NCI-H2196 treated with DMSO at 0.1 percent for 48 hours (cell line): Measurements from ENCODE around the gene FAM53B.

Source experiments
- DNase-seq: peaks from one replicate; lab custom pipeline; 2025; ENCODE audit not compliant: unreplicated experiment; lab: John Stamatoyannopoulos, UW

Gene FAM53B

DNA sequence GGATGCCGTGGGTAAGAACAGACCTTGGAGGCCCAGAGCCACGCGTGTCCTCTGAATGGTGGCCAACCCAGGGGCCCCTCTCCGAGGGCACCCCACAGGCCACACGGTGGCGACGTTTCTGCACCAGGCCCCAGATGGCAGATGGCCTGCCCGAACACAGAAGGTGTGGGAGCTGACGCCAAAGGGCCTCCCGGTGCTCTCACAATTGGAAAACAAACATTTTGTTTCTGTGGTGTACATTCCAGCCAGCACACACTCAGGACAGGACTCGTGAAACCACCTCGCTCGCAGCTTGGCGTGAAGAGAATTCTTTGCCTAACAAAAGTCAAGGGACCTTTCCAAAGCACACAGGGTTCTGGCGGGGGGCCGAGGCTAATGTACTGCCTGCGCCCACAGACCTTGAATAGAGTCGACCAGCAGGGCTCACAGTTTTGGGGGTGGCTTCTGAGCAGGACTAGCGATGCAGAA, 112.1 kb downstream of the FAM53B start:
- DNase-seq: no peak

DNA sequence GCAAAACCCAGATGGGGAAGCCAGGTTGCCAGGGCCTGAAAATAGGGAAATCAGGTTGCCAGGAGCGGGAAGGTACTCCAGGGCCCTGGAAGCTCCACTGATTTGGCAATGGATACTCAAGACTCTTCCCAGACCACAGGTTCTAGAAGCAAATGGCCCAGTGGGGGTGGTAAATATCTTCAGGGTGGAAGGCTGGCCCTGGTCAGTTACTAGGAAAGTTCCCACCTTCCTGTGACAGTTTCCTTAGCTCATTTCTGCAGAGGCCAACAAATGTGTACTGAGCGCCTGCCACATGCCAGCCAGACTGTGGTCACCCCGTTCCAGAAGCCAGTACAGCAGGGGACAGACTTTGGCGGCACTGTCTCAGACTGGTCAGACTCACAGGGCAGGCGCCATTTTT, 113.6 kb downstream of the FAM53B start:
- DNase-seq: no peak

DNA sequence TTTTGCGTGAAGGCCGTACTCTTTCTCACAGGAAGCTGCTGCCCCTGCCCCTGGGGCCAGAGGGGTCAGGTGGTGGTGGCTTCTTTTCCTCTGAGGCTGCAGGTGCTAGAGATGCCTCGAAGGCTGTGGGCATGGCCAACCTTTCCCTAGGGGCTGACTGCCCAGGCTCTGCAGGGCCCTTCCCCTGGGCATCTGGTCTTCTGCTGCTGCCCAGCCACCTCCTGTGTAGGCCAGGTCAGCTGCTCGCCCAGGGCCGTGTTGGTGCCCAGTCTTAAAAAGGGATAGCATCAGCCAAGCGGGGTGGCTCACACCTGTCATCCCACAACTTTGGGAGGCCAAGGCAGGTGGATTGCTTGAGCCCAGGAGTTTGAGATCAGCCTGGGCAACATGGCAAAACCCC, 114.3 kb downstream of the FAM53B start:
- no peak for DNase-seq

DNA sequence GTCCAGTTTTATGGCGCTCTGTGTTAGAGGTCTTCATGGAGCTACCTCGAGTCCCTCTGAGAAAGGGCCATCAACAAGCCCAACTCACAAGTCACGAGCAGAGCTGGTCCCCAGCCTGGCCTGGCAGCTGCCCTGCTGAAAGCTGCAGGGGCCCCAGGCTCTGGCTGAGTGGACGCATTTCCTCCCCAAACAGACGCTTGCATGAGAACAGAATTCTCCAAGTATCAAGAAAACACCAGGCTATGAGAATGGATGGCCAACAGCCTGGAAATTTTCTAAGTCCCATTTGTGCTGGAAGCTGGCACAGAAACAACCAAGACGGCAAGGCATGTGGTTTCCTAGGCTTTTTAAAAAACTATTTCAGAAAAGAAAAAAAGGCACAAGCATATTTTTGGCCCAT, 114.8 kb downstream of the FAM53B start:
- DNase-seq: no peak

DNA sequence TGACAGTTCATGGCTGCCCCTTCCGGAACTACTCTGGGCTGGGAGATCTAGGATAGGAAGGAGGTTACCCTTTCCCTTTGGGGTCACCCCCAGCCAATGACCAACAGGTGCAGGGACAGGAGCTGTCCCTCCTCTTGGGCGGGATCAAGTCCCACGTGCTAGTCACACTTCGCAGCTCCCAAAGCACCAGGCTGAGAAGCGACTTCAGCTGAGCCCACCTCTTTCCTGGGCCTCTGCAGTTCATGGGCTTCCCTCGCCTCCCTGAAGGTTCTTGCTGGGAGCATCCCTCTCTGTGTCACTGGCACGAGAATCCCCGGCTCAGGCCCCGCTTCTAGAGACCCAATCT, 115.5 kb downstream of the FAM53B start:
- no peak for DNase-seq

DNA sequence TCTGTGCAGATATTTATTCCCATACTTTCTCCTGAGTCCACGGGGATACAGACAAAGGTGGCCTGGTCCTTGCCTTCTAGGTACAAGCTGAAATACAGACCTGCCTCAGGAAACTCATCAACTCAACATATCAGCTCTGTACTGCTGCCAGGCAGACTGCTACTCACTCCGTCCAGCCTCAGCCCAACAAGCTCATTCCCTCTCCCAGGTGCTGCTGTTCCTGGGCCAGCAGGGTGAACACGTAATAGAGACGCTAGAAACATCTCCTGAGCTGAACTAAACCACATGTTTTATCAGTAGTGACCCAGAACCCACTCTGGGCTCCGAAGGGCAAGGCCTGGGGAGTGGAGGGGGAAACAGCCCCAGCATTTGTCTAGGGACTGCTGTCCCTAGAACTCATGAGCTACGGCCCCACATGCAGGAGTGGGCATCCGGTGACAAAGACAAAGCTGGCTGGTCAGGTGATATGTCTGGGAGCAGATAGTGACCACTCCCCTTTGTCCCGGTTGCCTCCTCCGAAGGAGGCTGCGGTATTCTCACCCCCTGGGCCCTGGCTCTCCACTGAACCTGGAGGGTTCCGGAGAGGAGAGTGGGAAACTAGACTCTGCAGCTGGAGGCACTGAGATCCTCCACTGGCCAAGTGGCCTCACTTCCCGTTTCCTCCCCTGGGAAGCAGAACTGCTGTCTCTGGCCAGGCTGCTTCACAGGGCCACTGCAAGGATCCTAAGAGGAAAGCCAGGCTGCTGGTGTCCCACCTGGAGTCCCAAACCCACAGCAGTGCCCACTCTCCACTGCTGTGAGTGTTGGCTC, 116.1 kb downstream of the FAM53B start:
- no peak for DNase-seq

DNA sequence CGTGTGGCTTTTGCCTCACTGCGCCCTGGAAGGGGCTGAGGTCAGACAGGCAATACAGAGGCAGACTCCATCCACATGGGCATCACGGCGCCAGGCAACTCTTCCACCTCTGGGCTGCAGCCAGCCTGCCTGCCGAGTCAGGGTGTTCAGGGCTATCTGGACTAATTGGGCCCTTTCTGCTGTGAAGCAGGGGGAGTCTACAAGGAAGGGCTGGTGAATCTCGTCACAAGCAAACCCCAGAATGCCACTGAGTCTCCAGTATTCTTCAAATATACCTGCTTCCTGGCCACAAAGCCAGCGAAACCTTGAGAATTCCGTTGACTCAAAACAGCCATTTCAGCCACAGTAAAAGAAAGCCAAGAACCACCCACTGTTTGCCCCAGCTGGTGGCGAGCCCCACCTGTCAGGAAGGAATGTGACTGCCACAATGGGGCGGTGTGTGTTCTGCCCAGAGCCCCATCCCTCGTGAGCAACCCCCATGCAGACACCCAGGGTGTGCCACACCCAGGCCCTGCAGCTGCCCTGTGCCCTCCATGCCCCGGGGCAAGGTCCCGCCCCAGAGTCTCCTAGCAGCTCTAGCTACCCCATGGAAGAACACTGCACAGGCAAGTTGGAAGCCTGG, 117.3 kb downstream of the FAM53B start:
- DNase-seq: no peak

DNA sequence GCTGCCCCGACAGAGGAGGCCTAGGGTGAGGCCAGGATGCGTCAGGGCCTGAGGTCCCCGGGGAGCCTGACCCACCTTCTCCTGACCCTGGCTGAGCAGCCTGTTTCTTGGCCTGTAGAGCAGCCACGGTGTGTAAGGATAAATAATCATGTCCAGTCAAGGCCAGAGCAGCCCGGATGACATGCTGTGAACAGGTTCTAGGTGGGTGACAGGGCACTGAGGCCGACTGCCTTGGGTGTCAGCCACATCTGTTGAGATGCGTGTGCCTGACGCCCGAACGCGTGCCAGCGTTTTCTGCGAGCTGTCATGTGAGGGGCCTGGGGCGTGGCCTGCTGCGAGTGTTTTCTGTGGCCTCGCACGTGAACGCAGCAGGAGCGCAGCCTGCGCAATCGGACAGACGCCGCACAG, 118.3 kb downstream of the FAM53B start:
- no peak for DNase-seq

DNA sequence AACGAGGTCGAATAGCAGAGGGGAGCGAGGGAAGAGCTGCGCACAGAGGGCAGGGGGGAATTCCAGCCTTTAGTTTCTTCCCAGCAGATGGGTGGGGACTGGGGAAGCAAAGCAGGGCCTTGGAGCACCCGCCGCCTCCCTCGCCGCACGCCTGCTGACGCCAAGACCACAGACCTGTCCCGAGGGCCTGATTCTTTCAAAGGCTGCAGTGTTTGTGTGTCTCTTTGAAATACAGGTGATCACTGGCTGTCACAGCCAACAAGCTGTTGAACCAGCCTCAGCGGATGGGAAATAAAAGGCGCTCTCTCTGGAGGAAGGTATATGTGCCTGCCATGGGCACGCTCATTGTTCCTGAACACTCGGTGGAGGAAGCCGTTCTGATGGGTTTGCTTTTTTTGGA, 119.3 kb downstream of the FAM53B start:
- DNase-seq: no peak

DNA sequence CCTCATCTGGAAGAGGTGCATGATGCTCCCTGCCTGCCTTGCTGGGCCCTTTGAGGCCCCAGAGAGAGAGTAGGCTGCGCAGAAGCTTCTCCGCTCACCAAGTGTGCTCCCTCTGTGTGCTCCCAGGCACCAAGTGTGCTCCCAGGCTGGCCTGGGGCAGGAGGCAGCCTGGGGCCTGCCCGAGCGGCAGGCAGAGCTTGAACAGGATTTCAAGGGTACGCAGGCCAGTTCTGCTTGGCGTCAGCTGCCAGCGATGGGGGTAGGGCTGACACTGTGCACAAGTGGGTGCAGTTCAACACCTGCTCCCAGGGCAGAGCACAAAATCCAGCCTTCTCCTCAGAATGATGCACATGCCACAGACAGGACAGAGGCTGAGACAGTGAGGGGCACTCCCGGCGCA, 119.7 kb downstream of the FAM53B start:
- DNase-seq: no peak

DNA sequence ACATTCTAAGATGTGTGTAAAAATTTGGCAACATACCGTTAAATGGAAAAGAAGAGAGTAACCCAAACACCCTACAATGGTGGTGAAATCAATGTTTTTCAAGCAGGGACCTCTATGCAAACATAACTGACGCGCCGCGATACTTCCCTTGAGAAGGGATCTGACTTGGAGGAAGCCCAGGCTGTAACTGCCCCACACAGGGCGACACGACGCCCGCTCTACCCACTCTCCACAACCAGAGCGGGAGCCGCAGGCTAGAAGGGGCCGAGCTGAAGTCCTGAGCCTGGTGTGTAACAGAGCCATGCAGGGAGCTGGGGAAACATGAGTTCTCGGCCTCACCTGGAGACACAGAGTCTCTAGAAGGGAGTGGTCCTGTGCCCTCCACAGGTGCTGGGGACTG, 120.2 kb downstream of the FAM53B start:
- no peak for DNase-seq

DNA sequence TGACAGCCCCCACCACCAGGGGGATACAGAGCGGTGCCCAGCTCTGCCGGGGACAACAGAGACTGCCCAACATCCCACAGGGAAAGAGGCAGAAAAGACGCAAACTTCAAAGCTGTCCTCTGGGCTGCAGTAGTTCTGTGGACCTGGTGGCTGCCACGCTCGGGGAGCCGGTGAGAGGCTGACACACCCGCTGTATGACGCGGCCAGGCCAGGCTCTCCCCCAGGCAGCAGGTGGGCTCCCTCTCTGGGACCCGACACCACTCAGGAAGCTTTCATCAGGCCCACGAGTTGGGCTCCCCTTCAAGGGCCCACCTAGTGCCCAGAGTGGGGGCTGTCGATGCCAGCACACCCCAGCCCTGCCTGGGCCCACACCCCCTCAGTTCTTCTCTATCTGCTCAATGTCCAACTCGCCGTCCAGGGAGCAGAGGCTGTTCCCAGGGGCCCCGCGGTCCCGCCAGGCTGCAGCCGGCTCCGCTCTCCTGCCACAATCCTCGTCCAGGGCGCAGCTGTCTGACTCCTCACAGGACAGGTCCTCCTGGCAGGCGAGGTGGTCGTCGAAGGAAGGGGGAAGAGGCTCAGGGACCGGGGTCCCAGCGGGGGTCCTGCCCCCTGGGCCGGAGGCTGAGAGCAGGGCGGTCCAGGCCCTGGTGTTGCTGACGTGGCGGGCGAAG, 121.2 kb downstream of the FAM53B start:
- DNase-seq: no peak

DNA sequence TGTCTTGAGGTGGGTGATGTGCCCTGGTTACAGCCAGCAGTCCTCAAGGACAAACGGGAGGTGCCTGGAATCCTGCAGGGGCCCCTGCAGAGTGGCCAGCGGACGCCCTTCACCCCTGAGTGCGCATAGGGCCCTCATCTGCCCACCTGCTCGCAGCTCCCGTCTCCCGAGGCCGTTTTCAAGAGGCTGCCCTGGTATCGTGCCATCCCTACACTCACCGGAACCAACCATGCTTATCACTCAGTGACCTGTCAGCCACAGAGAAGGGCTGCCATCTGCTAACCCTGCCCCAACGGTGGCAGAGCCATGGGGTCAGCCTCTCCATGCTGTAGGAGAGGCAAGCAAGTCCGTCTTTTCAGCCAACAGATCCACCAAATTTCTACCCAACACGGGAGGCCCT, 122.0 kb downstream of the FAM53B start:
- DNase-seq: no peak

DNA sequence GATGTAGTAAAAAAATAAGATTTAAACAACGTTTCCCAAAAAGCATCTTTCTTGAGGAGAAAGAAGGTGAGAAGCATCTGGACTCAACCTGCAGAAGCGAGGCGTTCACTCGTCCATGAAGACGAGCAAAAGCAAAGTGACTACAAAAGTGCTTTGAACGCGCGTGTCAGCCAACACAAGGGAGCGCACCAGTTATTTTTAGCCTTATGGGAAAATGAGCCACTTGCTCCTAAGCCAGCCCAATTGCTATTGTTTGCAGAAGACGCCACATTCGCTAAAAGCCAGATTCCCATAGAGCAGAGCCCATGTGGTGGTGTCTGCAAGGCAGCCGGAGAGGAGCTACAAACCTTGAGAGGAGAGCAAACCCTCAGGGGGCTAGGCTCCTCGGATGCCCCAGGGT, 122.5 kb downstream of the FAM53B start:
- no peak for DNase-seq

DNA sequence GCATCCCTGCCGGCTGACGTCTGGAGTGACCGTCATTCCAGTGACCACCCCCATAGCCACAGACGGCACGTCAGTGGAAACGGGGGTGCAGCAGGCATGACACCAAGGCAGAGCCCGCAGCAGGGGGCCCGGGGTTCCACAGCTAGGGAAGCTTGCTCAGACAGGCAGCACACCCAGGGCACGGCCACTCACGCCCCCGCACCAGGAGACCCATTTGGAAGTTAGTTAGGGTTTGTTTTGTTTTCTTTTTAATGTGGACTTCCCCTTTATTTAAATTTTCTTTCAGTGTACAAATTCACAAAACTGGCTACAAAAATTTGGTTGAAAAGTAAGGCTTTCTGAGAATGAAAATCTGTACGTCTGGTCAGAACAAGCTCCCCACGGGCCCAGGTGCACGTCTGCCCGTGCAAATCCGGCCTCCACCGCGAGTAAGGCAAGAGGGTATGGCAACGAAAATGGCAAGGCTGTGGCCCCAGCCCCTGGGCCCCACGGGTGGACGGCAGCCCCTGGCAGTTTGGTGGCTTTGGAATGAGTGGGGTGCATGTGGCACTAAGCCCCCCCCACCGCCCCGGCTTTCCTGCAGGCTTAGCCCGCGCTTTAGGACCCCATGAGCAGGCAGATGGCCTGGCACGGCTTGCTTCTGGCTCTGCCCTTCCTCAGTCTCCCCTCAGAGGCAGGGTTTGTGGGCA, 124.2 kb downstream of the FAM53B start:
- DNase-seq: no peak

DNA sequence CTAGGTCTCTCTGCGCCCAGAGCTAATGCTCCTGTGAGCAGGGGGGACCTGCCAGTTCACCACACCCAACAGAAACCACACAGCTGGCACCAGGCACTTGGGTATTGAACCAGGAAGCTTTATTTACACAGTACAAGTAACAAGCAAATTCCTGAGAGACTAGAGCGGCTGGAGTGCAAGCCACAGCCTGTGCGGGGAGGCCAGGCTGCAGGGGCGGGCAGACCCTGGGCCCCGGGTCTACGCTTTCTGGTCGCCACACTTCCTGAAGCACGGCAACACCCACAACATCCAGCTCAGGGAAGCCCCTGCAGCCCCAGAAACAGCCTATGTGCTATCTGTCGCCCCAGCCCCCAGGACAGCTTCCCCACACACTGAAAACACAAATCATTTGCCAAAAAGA, 125.0 kb downstream of the FAM53B start:
- no peak for DNase-seq

DNA sequence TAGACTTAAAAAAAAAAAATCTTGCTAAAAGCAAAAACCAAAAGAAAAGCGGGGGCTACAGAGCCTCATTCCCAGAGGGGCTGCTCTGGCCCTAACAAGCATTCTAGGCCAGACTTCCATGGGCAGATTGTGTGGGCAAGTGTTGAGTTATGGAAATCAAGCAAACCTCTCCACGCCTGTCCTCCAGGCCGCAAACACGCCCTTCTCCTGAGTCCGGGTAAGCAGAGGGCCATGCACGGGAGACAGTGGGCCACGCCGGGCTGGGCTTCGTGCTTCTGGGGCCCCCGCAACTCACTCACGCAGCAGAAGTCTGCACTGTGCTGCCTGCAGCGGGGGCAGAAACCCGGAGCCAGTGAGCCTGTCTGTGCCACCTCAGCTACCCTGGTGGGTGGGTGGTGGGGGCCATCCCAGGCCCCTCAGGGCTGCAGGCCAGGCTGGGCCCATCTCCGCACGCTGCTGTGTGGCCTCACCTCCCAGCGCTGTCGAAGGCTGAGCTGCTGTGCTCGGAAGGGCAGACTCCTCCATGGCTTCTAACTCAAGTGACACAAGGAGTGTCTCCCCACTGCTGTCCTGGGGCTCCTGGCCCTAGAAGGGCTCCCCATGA, 125.6 kb downstream of the FAM53B start:
- no peak for DNase-seq

DNA sequence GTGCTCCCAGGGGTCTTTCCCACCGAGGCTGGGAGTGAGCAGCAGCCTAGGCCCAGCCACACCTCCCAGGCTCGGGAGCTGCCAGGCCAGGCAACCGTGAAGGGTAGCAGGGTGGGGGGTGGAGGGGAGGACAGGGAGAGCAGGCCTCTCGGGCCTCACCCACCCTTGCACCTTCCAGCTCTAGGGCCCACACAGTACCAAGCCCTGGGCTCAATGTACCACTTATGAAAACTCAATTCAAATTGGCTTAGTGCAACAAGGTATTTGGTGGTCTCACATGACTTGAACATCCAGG, 127.4 kb downstream of the FAM53B start:
- DNase-seq: no peak

DNA sequence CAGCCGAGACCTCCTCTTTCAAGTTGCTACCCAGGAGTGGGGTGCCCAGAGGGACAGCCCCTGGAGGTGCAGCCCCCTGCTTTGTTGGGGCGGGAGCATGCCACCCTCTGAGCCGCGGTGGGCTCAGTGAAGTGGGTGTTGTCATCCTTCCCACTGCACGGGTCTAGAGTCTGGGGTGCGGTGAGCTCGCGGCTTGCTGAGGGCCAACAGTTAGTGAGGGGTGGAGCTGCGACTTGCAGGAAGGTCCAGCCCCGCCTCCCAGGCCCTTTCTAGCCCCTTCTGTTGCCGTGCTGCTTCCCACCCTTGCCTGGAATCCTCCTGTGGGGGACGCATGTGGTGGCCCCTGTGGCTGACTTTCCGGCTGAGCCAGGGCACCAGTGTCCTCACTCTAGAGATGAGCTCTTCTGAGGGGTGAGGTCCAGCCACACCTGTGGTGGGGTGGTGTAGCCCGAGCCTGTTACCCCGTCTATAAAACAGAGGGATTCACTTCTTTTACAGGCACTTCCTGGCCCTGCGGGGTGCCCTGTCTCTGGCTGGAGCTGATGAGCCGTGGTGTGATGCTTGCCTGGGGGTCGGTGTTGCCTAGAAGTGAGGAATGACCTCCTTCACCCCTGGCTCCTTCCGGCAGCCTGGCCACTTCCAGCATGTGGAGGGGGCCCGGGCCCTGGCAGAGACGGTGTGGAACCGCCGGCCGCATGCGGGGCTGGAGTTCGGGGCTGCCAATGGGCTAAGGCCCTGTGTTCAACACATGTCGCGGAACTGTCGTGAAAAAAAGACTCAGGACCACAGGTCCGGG, 127.9 kb downstream of the FAM53B start:
- no peak for DNase-seq

DNA sequence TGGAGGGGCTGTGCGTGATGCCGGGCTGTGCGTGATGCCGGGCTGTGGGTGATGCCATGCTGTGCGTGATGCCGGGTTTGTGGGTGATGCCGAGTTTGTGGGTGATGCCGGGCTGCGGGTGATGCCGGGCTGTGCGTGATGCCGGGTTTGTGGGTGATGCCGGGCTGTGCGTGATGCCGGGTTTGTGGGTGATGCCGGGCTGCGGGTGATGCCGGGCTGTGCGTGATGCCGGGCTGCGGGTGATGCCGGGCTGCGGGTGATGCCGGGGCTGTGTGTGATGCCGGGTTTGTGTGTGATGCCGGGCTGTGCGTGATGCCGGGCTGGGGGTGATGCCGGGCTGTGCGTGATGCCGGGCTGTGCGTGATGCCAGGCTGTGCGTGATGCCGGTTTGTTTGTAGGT, 128.9 kb downstream of the FAM53B start:
- no peak for DNase-seq
